NCI-H1092 (cell line): ENCODE results near the gene APBA1.
A peak's percentile ranks its signal among the peaks of the same experiment; 100 is the strongest.

Source experiments
- DNase-seq: peaks from one replicate; lab custom pipeline; 2025; lab: John Stamatoyannopoulos, UW

Gene APBA1

DNA sequence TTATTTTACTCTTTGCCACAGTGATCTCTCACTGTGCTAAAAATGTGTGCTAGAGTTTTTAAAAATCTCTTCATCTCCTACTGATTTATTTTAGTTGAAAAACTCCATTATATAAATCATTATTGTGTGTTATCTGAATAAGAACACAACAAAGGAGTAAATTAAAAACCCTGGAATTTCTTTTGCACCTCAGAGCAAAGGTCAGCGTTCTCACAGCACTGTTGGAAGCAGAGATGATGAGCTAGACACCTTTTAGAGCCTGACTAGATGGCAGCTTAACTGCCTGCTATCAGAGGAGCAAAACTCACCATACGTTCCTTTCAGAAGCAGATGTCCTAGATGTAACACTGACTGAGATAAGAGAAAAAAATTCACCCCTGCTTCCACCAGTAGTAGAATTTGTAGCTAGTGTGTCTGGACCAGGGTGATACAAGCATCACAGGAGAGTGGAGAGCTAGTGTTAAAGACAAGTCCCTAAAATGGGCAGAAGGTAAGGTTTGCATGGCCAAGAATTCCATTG, 200.0 kb downstream of the APBA1 start:
- DNase-seq, result no peak

DNA sequence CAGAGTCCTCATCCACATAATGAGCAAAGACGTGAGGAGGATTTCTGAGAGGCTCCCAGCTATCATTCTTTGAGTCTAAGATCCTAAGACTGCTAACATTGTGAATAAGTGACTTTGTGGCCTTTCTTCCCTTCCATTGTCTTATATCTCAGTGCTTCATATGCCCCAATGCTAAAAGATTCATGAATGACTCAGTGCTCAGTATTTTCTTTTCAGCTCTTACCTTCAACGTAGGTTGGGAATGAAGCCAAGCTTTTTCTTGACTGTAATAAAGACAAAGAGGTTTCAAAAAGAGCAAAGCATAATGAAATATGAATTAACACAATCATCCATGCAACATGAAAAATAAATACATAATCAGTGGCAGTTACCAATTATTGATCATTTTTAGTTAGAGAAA, 200.7 kb downstream of the APBA1 start:
- DNase-seq, result no peak

GRCh38 chr9:69470186-69470977, 201.8 kb downstream of the APBA1 start:
- DNase-seq, result no peak

- DNase-seq, result no peak
These were observed 203.0 kb downstream of the APBA1 start for GRCh38 chr9:69469136-69469535.

DNA sequence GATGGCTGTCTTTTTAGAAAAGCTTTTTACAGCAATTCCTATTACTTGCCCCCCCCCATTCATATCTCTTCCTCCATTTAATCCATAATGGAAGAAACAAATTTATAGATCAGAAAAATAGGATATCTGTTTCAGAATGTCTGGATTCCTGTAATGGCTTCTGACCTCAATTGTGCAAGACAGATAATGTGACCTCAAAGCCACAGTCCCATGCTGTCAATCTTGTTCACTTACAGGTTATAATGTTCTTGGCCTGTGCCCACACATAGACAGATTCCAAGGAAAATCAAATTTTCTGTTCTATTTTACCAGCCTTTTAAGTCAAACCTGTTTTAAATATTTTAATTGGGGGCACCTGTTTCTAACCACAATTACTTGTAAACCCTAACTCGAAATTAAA, 203.8 kb downstream of the APBA1 start:
- no peak for DNase-seq

GRCh38 chr9:69466151-69466550, 206.0 kb downstream of the APBA1 start:
- no peak for DNase-seq

DNA sequence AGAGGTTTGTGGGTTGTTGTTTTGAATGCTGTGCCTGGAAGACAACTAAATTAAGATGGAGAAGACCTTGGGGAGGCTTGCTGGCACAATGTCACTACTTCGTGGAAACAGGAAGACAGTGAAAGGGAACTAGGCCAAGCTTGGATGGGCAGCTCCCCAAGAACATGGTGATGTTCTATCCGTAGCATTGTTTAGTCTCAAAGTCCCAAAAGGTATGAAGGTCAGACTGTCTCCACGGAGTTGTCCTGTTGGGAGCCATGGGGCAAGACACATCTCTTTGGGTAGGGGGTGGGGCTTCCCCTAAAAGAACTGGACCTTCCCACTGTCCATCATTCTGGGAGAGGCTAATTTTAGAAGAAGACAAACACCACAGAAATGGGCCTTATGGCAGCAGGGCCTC, 206.7 kb downstream of the APBA1 start:
- no peak for DNase-seq

GRCh38 chr9:69463497-69464068, 208.6 kb downstream of the APBA1 start:
- no peak for DNase-seq

DNA sequence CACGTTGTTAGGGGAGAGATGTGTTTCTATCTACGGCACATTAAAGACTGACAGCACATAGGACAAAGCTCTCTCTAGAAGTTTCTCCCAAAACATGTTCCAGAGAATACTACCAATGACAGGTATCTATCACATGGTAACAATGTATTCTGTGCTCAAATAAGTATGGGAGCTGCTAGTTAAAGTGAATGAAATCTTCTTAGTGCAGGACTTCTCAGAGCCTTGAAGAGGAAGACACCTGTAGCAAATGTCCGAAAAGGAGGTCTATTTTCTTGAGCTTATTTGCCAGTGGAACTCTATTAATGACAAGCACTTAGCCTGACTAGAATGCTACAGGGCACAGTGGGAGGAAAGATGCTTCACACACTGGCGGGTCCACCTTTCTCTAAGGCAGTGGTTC, 209.8 kb downstream of the APBA1 start:
- DNase-seq, result no peak

GRCh38 chr9:69461103-69461887, 210.9 kb downstream of the APBA1 start:
- no peak for DNase-seq

GRCh38 chr9:69460012-69460411, 212.2 kb downstream of the APBA1 start:
- no peak for DNase-seq

GRCh38 chr9:69458176-69458575, 214.0 kb downstream of the APBA1 start:
- no peak for DNase-seq

- no peak for DNase-seq
These were observed 216.0 kb downstream of the APBA1 start for GRCh38 chr9:69456201-69456600.

DNA sequence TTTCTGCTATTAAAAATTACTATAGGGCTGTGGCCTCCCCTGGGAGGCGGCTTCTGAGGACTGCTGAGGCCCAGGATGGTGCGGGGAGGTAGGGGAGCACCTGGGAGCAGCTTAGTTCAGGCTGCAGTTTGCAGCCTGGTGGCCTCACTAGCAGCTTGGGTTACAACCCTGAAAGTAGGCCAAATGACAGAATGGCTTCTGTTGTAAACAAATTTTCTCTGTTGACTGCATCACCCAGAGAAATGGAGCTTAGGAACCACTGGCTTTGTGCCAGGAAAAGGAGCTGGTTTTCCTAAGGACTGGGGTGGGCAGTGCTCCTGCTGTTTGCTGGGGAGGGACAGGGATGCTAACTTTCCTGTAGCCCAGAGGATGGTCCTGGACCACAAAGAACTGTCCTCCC, 216.9 kb downstream of the APBA1 start:
- DNase-seq, result peak; percentile 30

DNA sequence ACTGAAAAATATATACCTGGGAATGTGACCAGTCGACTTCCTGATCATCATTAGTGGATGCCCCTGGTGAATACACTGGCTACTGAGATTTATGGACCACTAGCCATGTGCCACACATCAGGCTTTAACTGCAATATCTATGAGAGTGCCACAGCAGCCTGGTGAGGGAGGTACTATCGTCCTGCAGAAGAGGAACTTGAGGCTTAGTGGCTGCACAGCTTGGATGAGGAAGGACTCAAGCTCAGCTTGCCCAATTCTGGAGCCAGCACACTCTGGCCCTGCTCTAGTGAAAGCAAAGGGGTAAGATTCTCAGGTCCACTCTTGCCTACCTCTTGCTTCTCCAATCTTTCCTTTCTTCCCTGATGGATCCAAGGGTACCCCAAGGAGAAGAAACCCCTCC, 217.8 kb downstream of the APBA1 start:
- DNase-seq, result no peak

- DNase-seq, result no peak
These were observed 218.4 kb downstream of the APBA1 start for GRCh38 chr9:69453746-69454145.

DNA sequence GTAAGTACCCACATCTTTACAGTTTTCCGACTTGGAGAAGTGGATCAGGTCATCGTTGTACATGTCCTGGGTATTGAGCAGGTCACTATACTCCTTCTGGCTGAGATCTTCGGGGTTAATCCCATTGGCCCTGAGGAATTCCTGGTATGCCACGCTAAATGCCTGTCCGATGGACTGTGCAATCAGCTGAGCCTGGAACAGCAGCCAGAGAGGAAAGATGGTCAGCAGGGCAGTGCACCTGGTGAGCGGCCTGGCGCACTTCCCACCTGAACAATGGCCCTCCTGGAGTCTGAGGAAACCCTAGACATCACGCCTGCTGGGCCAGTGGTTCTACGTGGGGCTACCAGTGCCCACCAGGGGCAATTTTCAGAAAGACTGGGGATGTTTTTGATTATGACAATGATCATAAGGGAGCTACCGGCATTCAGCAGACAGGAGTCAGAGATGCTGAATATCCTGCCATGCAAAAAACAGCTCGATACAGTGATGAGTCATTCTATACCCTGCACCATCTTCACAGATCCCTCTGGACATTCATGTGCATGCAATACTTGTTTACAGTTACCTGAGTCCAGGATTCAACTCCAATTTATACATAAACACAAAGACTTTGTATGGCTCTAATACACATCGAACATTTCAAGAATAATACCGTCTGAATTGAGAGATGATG, 219.9 kb downstream of the APBA1 start:
- no peak for DNase-seq

DNA sequence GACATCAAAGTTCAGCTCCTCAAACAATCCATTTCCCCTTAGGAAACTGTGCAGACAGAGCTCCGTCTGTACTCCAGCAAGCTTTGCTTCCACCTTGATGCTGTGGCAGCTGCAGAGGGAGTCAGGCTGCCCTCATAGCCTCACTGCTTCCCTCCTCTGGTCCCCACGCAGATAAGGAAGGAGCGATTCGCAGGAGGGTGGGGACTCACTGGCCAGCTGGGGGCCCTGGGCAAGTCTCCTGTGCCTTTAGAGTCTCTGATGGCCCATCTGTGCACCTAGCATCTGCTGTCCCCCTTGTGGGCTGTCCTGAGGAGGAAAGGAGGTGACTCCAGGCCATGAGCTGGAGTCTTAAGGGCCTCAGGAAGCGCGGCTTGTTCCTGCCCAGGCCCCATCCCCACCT, 225.7 kb downstream of the APBA1 start:
- DNase-seq, result no peak

GRCh38 chr9:69445251-69445650, 226.9 kb downstream of the APBA1 start:
- no peak for DNase-seq

GRCh38 chr9:69444791-69445190, 227.4 kb downstream of the APBA1 start:
- no peak for DNase-seq

GRCh38 chr9:69444021-69444420, 228.2 kb downstream of the APBA1 start:
- no peak for DNase-seq

DNA sequence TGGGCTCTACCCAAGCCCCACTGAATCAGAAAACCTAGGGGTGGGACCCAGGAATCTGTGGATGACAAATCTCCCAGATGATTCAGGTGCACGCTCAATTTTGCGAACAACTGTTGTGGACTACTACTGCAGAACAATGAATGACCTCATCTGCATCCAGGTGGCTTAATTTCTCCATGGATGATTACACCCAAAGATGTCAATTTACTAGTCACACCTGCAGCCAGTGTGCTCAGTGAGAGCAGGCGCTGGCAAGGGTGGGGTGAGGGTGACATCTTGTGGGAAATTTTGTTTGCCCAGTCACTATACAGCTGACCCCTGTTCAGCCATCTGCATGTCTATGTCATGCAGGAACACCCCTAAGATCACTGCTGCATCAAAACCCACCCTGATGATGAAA, 229.0 kb downstream of the APBA1 start:
- DNase-seq, result peak; percentile 14
